Heart left ventricle (tissue), 16 donors: ENCODE data around the gene VPS18. TPM values are rescaled to one million over a fixed set of nuclear protein-coding genes. Genes with fewer than 3 reads are reported as not detected.

Experiments
- ATAC-seq, 4 donors: fragments of 200-7000 bp; cut with Tn5 transposase; one replicate each; pipeline ENCODE4 v1.9.1; 2020 to 2022; ENCODE audit warnings: moderate library complexity in 4 of 4, mild to moderate bottlenecking in 3 of 4, moderate number of reproducible peaks in 1 of 4
- DNase-seq, 5 donors: peaks; one replicate each; pipeline ENCODE4 v3.0.0-alpha.2; 2020
- H3K27ac ChIP-seq, 12 donors: fragments of 200-600 bp; sonication (generic) in 4 of 12; one replicate each; pipeline versions ENCODE4 v1.5.0 to v1.8.0; 2016 to 2022; ENCODE audit warnings: mild to moderate bottlenecking in 2 of 12
- H3K27me3 ChIP-seq, 9 donors: fragments of 200-600 bp; sonication (generic) in 2 of 9; one replicate each; pipeline versions ENCODE4 v1.5.1 to v1.8.0; 2016 to 2022; ENCODE audit warnings: mild to moderate bottlenecking in 3 of 9
- H3K36me3 ChIP-seq, 9 donors: fragments of 200-600 bp; sonication (generic) in 2 of 9; one replicate each; pipeline versions ENCODE4 v1.5.0 to v1.8.0; 2018 to 2022; ENCODE audit warnings: mild to moderate bottlenecking in 2 of 9
- H3K4me1 ChIP-seq, 12 donors: fragments of 200-600 bp; sonication (generic) in 4 of 12; one replicate each; pipeline versions ENCODE4 v1.5.0 to v1.8.0; 2016 to 2022; ENCODE audit warnings: mild to moderate bottlenecking in 3 of 12
- H3K4me3 ChIP-seq, 12 donors: fragments of 200-600 bp; sonication (generic) in 4 of 12; one replicate each; pipeline versions ENCODE4 v1.5.0 to v1.8.0; 2017 to 2022; ENCODE audit warnings: mild to moderate bottlenecking in 9 of 12, moderate library complexity in 4 of 12
- H3K9me3 ChIP-seq, 12 donors: fragments of 200-600 bp; sonication (generic) in 4 of 12; one replicate each; pipeline versions ENCODE4 v1.5.0 to v1.8.0; 2016 to 2022; ENCODE audit warnings: mild to moderate bottlenecking in 1 of 12
- CTCF ChIP-seq, 12 donors: fragments of 200-600 bp; sonication (generic) in 4 of 12; IDR thresholded peaks; one replicate each; pipeline versions ENCODE4 v1.5.0 to v1.8.0; 2018 to 2022; ENCODE audit warnings: antibody characterized with exemption in 12 of 12, mild to moderate bottlenecking in 5 of 12
- POLR2A ChIP-seq, 2 donors: fragments of 450-650 bp; IDR thresholded peaks; one replicate each; pipeline ENCODE4 v1.6.1; 2017; ENCODE audit warnings: antibody characterized with exemption in 2 of 2, mild to moderate bottlenecking in 2 of 2, moderate library complexity in 2 of 2
- whole genome bisulfite sequencing, 4 donors: extraction: QIAGEN DNeasy Blood & Tissue Kit in 2 of 4; methylation state at CpG; one replicate each; pipeline versions ENCODE4 v1.1.5 to v1.1.7; 2013 to 2018; 5-methylcytosine and 5-hydroxymethylcytosine counted together
- intact Hi-C, 10 donors: fragments of 100-400 bp; cut with DNase I; formaldehyde crosslinking; loops; one replicate each; pipeline versions ENCODE4 v1.11.1 to v1.14.2; 2022
- polyA plus RNA-seq, 2 donors: library from polyadenylated mRNA; stranded (reverse); fragments of 200-250 nt; gene quantifications; one replicate each; pipeline ENCODE4 v1.2.3, GENCODE V29; 2013
- total RNA-seq, 9 donors: library from RNA; depleted of rRNA in 2 of 9; stranded (reverse); fragments of >200 nt in 2 of 9; fragmentation: NEBNext Ultra II Directional in 3 of 9; extraction: Animal tissue kit (Norgen Biotek cat#: 25700) in 3 of 9; gene quantifications; one replicate each; pipeline versions ENCODE4 v1.1.0 to v1.2.4, GENCODE V29; 2016 to 2023
- donor health status: ischemic (EF 13 %, LVEDD 7.1; RV severe dilation, severe dysfunction).
- donor health status: healthy with polysubstance abuse.
- donor health status: DM: no; HTN: yes; CAD: no.
- donor health status: DM: no; HTN: no; CAD: no.
- donor health status: ischemic (EF 25% LVEDD 6.9; RV normal size, moderate dysfunction).
- donor health status: ischemic (EF 25% LVEDD 5.7; RV mildly dilated, moderate dysfunction).
- donor health status: healthy.
- donor health status: DM: yes; HTN: yes; CAD: no.
- donor health status: ischemic (EF 35%, LVEDD 5.7; RV mildly dilated, moderate dysfunction).
- donor health status: nonischemic (EF 11% LVEDD 7.7; RV severe dilation, severe dysfunction).
- donor health status: DM: yes; HTN: yes; CAD: no.
- donor health status: PGD.
- donor health status: ischemic (EF 29% LVEDD 5.4; RV normal size, mild dysfunction).
- donor health status: nonischemic (EF 23%, LVEDD 6.1; RV moderate dilation, normal function).

Gene VPS18
- total and polyA plus RNA-seq, 11 donors, result 14.7 to 29.2 (median 21.3) TPM

DNA sequence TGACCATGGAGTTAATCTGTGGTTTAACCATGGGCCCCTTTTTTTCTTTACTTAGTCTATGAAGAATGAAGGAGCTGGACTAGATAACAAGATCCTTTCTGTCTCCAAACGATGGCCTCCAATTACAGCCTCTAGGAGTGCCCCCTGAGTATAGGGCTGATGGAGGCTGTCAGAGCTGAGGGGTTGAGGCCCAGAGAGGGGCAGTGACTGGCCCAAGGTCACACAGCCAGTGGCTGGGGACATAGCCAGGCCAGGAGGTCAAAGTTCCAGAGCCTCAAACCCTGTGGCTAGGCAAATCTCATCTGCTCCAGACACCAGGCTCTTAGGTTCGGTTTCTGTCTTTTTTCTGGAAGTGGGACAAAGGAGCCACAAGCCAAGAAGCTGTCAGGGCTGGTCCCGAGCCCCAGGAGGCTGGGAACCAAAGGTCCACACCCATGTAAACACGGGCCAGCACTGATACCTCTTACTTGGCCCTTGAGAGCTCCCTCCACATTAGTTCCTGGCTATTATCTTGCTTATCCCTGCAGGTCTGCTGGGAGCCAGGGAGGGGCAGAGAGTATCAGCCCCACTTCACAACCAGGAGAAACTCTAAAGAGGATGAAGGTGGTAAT is 30.5 kb upstream of the VPS18 start:
- intact Hi-C loops, result no loop called here
- Histone ChIP-seq H3K4me1 (no peaks in the 10 kb centered on the region), H3K27ac (no peak overlapping the region), H3K4me3 (no peak overlapping the region), H3K9me3 (no peaks in the 10 kb centered on the region), H3K36me3 (no peaks in the 10 kb centered on the region), H3K27me3 (peaks cover 0 to 19% (median 0%) of the 10 kb centered on the region in 9 donors)
- TF ChIP-seq POLR2A (IDR thresholded peaks at IDR 0.05), result no peak
- no peak for TF ChIP-seq CTCF (IDR thresholded peaks at IDR 0.05)
- DNase-seq, result no peak
- ATAC-seq, result no peak
- WGBS, 4 donors, result 25 to 54% (median 46%) methylated on average over 4 of the region's 4 CpGs

GRCh38 chr15:40867199-40867598 is 27.1 kb upstream of the VPS18 start:
- Histone ChIP-seq H3K4me1 (no peaks in the 10 kb centered on the region), H3K27me3 (peaks cover 0 to 10% (median 0%) of the 10 kb centered on the region in 9 donors), H3K4me3 (no peak overlapping the region), H3K27ac (no peak overlapping the region), H3K36me3 (no peaks in the 10 kb centered on the region), H3K9me3 (no peaks in the 10 kb centered on the region)
- ATAC-seq, result no peak
- 95 to 99% (median 98%) methylated on average over 4 of the region's 4 CpGs for WGBS, 4 donors
- intact Hi-C loops, result no loop called here
- no peak for DNase-seq
- TF ChIP-seq POLR2A (IDR thresholded peaks at IDR 0.05) (no peak), CTCF (IDR thresholded peaks at IDR 0.05) (no peak)

GRCh38 chr15:40869686-40870085 is 24.6 kb upstream of the VPS18 start:
- H3K9me3 ChIP-seq, result no peaks in the 10 kb centered on the region
- intact Hi-C loops, result no loop called here
- no peak for TF ChIP-seq POLR2A (IDR thresholded peaks at IDR 0.05)
- TF ChIP-seq CTCF (IDR thresholded peaks at IDR 0.05), result no peak
- peaks cover 0 to 16% (median 5%) of the 10 kb centered on the region in 12 donors for H3K4me1 ChIP-seq
- 71 to 80% (median 75%) methylated on average over 5 of the region's 5 CpGs for WGBS, 4 donors
- peaks cover 0 to 22% (median 7%) of the 10 kb centered on the region in 9 donors for H3K27me3 ChIP-seq
- ATAC-seq (no peak), DNase-seq (no peak)
- no peak overlapping the region for H3K27ac ChIP-seq
- no peaks in the 10 kb centered on the region for H3K36me3 ChIP-seq
- no peak overlapping the region for H3K4me3 ChIP-seq

GRCh38 chr15:40870716-40871115 is 23.5 kb upstream of the VPS18 start:
- Histone ChIP-seq H3K9me3 (no peaks in the 10 kb centered on the region), H3K27me3 (peaks cover 0 to 16% (median 7%) of the 10 kb centered on the region in 9 donors), H3K36me3 (no peaks in the 10 kb centered on the region), H3K4me1 (peaks cover 0 to 16% (median 5%) of the 10 kb centered on the region in 12 donors), H3K4me3 (no peak overlapping the region), H3K27ac (no peak overlapping the region)
- no peak for DNase-seq
- 97 to 100% (median 100%) methylated on average over 1 of the region's 1 CpG for WGBS, 4 donors
- TF ChIP-seq POLR2A (IDR thresholded peaks at IDR 0.05) (no peak), CTCF (IDR thresholded peaks at IDR 0.05) (no peak)
- intact Hi-C loops, result no loop called here
- ATAC-seq, result no peak
